ENCODE measurements around the gene SH3TC1. TPM values are rescaled to one million over a fixed set of nuclear protein-coding genes. Genes with fewer than 3 reads are reported as not detected.
A peak's percentile ranks its signal among the peaks of the same experiment; 100 is the strongest.

The SH3TC1 gene
- total and polyA plus RNA-seq, 2 of the 8 experiments (the other 6 are each of a cell fraction or from before 2014, with no cell fraction given): 0.15 TPM; not detected in 1

- Histone ChIP-seq H2BK120ac (replicated peaks; ENCODE audit: low read depth, low read length) (no peak overlapping the region), H3K18ac (ENCODE audit: extremely low read depth, low read length) (no peak overlapping the region), H2BK20ac (ENCODE audit: low read length) (no peak overlapping the region), H3K14ac (ENCODE audit: insufficient read length) (no peak overlapping the region), H3K4me1 (replicated peaks in 1 of 4; ENCODE audit: control insufficient read depth in 3 of 4, insufficient read depth in 4 of 4, low read length in 3 of 4) (no peaks in the 10 kb centered on the region), H3K27me3 (replicated peaks in 1 of 4; ENCODE audit: control insufficient read depth in 3 of 4, extremely low read depth in 1 of 4, insufficient read depth in 3 of 4, low read length in 3 of 4) (no peaks in the 10 kb centered on the region), H4K20me1 (replicated peaks in 1 of 2; ENCODE audit: control insufficient read depth in 1 of 2, insufficient read depth in 2 of 2, low read length in 2 of 2) (no peaks in the 10 kb centered on the region), H3K56ac (replicated peaks; ENCODE audit: insufficient read length, low read depth, low read length) (no peak overlapping the region), H3K9me3 (ENCODE audit: insufficient read depth in 2 of 2, low read depth in 1 of 2, low read length in 1 of 2) (no peaks in the 10 kb centered on the region), H3K79me2 (ENCODE audit: control insufficient read depth in 1 of 2, insufficient read depth in 2 of 2, low read length in 2 of 2) (no peaks in the 10 kb centered on the region), H2BK15ac (ENCODE audit: low read length) (no peak overlapping the region; the same call in 1 of the 2 replicates), H3K23ac (ENCODE audit: insufficient read length) (no peak overlapping the region), H3K9ac (replicated peaks in 1 of 4; ENCODE audit: extremely low read depth in 1 of 4, low read depth in 3 of 4, low read length in 3 of 4) (no peak overlapping the region), H3K27ac (ENCODE audit: low read depth, low read length) (no peak overlapping the region), H4K5ac (ENCODE audit: insufficient read length, low read depth, low read length) (no peak overlapping the region), H3K36me3 (ENCODE audit: control insufficient read depth in 2 of 4, insufficient read depth in 4 of 4, low read length in 3 of 4) (no peaks in the 10 kb centered on the region), H3K23me2 (ENCODE audit: low read depth, low read length) (no peaks in the 10 kb centered on the region; the same call in 1 of the 2 replicates), H2AFZ (ENCODE audit: low read length) (no peak overlapping the region), H2AK5ac (ENCODE audit: low read depth, low read length) (no peak overlapping the region), H2BK12ac (ENCODE audit: low read depth, low read length) (no peak overlapping the region), H4K8ac (ENCODE audit: extremely low read depth, insufficient read depth, low read length) (no peak overlapping the region), H3K79me1 (ENCODE audit: low read depth, low read length) (no peaks in the 10 kb centered on the region), H3K4me3 (ENCODE audit: extremely low read depth in 1 of 4, insufficient read depth in 2 of 4, low read depth in 3 of 4, low read length in 4 of 4) (no peak overlapping the region), H3K4ac (replicated peaks; ENCODE audit: insufficient read length, low read depth, low read length) (no peak overlapping the region), H4K91ac (replicated peaks; ENCODE audit: insufficient read length, low read length) (peak overlapping the region; percentile 44), H2BK5ac (ENCODE audit: low read depth, low read length) (no peak overlapping the region), H3K4me2 (ENCODE audit: insufficient read depth in 1 of 2, low read depth in 2 of 2, low read length in 2 of 2) (no peak overlapping the region)
- WGBS, 2 experiments (ENCODE audit: extremely low coverage in 1 of 2, insufficient coverage in 1 of 2, insufficient read length in 1 of 2, insufficient replicate concordance in 2 of 2, low coverage in 1 of 2, low lambda C conversion rate in 2 of 2, missing lambda C conversion rate in 1 of 2): 94% methylated on average over 6 of the region's 6 CpGs; no CpG with 5 or more reads in 1 of the 2 experiments
- no peak for DNase-seq (ENCODE audit: low read depth in 1 of 2, low spot score in 2 of 2)
- ChIA-PET POLR2A (ENCODE audit: partially characterized antibody) (no interaction called here), CTCF (ENCODE audit: partially characterized antibody) (interaction anchor here (1.2 kb wide), 1 partner anchor 78 kb away, joined by 4 read pairs; no protein-coding TSS in a partner anchor)
- TF ChIP-seq KDM1A (IDR thresholded peaks at IDR 0.05; ENCODE audit: borderline replicate concordance, low read length) (no peak), SIX5 (IDR thresholded peaks at IDR 0.05; ENCODE audit: low read depth, low read length) (no peak), YY1 (IDR thresholded peaks at IDR 0.05; ENCODE audit: low read depth, low read length) (no peak), SP1 (IDR thresholded peaks at IDR 0.05; ENCODE audit: low read depth, low read length) (no peak), RXRA (IDR thresholded peaks at IDR 0.05; ENCODE audit: insufficient read depth, low read depth, low read length) (no peak)
- FAIRE-seq: no peak
Measured at GRCh38 chr4:8254076-8254475, 55.0 kb downstream of the SH3TC1 start.
